Effector CD8-positive, alpha-beta T cell (primary cell): ENCODE measurements around the gene RBMY1E.
"Not testable (repeated sequence)": the region's sequence is repeated elsewhere in the genome, so short reads cannot be mapped to it uniquely, and the experiment has no call there.

Source experiments
- DNase-seq: peaks from one replicate; lab custom pipeline; 2025; lab: John Stamatoyannopoulos, UW
- total RNA-seq, 4 experiments: gene quantifications; one replicate each; lab custom pipeline; 2026; lab: John Stamatoyannopoulos, UW

RBMY1E gene
- total RNA-seq = 0 reads per million in 4 experiments

DNA sequence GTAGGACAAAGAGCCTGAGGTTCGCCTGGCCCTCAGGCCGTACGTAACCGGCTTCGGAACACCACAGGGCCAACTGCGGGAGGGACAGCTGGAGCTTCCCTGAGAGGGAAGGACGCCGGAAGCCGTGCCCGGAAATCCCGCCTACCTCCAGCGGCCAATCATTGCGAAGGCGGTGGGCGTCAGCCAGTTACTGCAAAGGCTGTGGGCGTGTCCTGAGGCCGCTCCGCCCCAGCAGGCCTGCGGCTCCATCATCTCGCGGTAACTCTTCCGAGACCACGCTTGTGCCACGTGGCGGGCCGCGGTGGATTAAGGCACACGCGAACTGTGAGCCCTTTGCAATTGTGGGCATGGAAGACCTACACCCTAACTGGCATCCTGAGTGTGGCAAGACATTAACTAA lies at the start of gene RBMY1E:
RBMY1E (minus strand) TSS at position 101 of the 400 bp plus-strand sequence. CDS start 1,978 bp downstream, outside the sequence.
- DNase-seq = not testable (repeated sequence)

DNA sequence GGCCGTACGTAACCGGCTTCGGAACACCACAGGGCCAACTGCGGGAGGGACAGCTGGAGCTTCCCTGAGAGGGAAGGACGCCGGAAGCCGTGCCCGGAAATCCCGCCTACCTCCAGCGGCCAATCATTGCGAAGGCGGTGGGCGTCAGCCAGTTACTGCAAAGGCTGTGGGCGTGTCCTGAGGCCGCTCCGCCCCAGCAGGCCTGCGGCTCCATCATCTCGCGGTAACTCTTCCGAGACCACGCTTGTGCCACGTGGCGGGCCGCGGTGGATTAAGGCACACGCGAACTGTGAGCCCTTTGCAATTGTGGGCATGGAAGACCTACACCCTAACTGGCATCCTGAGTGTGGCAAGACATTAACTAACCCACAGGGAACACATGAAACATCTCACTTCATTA lies 23.4 kb downstream of the RBMY1E start, which contains the start of gene RBMY1D:
RBMY1D (minus strand) TSS at position 101 of the 400 bp plus-strand sequence. CDS start 2,013 bp downstream, outside the sequence.
- DNase-seq = not testable (repeated sequence)

DNA sequence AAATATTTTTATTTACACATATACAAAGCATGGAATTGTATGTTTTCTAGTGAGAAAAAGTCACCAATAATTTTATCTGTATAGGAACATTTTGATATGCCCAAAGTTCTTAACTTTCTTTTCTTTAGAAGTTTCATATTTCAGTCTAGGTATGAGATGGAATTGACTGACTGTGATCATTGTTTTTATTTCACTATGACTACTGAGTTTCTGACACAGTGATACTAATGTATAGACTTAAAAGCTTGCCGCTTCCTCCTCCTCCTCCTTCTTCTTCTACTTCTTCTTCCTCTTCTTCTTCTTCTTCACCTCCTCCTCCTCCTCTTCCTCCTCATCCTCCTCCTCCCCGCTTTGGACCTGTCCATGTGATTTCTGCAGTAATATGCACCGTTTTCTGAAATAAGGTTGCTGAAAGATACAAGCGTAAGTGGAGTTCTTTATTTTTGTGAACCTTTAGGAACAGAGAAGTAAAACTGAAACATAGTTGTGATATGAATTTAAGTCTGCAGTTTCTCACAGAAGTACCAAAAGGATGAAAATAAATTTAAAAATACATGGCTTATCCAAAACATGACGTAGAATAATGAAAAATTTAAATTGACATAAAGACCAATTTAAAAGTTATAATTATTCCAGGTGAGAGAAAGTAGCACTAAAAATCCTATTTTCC lies 48.3 kb downstream of the RBMY1E start:
- not testable (repeated sequence) for DNase-seq
